HepG2 (cell line): ENCODE results near the gene CDHR5. TPM values are rescaled to one million over a fixed set of nuclear protein-coding genes. Genes with fewer than 3 reads are reported as not detected.

Experiments
- CHD4 ChIP-seq: fragments of 200-600 bp; sonication (generic); IDR thresholded peaks from 2 replicates; pipeline ENCODE4 v1.7.0; 2017; ENCODE audit warnings: mild to moderate bottlenecking, low read length, borderline replicate concordance
- KLF15 ChIP-seq: sonication (generic); formaldehyde crosslinking; IDR thresholded peaks from 2 replicates; pipeline ENCODE4 v1.8.1; 2023; ENCODE audit warnings: borderline replicate concordance, mild to moderate bottlenecking, inconsistent platforms, missing genetic modification reagents, mixed read lengths
- MIER3 ChIP-seq: IDR thresholded peaks from 2 replicates; pipeline ENCODE4 v1.6.1; 2016; ENCODE audit warnings: missing compliant biosample characterization, borderline replicate concordance
- NR0B2 ChIP-seq: sonication (generic); formaldehyde crosslinking; IDR thresholded peaks from 2 replicates; pipeline ENCODE4 v1.4.0; 2020; ENCODE audit warnings: mild to moderate bottlenecking, missing genetic modification reagents
- RXRA ChIP-seq: sonication (generic); formaldehyde crosslinking; IDR thresholded peaks from 2 replicates; pipeline ENCODE4 v1.5.1; 2020; ENCODE audit warnings: missing genetic modification reagents
- SALL1 ChIP-seq: sonication (generic); formaldehyde crosslinking; IDR thresholded peaks from 2 replicates; pipeline ENCODE4 v1.8.0; 2022; ENCODE audit warnings: mild to moderate bottlenecking, missing genetic modification reagents
- TIGD3 ChIP-seq: sonication (generic); formaldehyde crosslinking; IDR thresholded peaks from 2 replicates; pipeline ENCODE4 v1.5.1; 2020; ENCODE audit warnings: mild to moderate bottlenecking, missing genetic modification reagents, borderline replicate concordance
- XBP1 ChIP-seq: sonication (generic); formaldehyde crosslinking; IDR thresholded peaks from 2 replicates; pipeline ENCODE4 v1.5.0; 2020; ENCODE audit warnings: missing genetic modification reagents
- ZBTB42 ChIP-seq: sonication (generic); formaldehyde crosslinking; IDR thresholded peaks from 2 replicates; pipeline ENCODE4 v1.5.0; 2020; ENCODE audit warnings: mild to moderate bottlenecking, missing genetic modification reagents
- ZKSCAN8 ChIP-seq: IDR thresholded peaks from 2 replicates; pipeline ENCODE4 v1.6.1; 2016; ENCODE audit warnings: borderline replicate concordance, missing genetic modification reagents, missing compliant biosample characterization
- ZNF382 ChIP-seq: sonication (generic); formaldehyde crosslinking; IDR thresholded peaks from 2 replicates; pipeline ENCODE4 v1.5.0; 2020; ENCODE audit warnings: missing genetic modification reagents, mild to moderate bottlenecking, borderline replicate concordance
- ZNF430 ChIP-seq: sonication (generic); formaldehyde crosslinking; IDR thresholded peaks from 2 replicates; pipeline ENCODE4 v1.9.0; 2021; ENCODE audit warnings: mild to moderate bottlenecking, missing genetic modification reagents
- ZNF496 ChIP-seq: sonication (generic); formaldehyde crosslinking; IDR thresholded peaks from 2 replicates; pipeline ENCODE4 v1.8.1; 2023; ENCODE audit warnings: mild to moderate bottlenecking, moderate library complexity, missing genetic modification reagents; ENCODE audit not compliant: insufficient replicate concordance
- ZNF563 ChIP-seq: sonication (generic); formaldehyde crosslinking; IDR thresholded peaks from 2 replicates; pipeline ENCODE4 v1.8.0; 2022; ENCODE audit warnings: mild to moderate bottlenecking, moderate library complexity, missing genetic modification reagents
- ZNF609 ChIP-seq: sonication (generic); formaldehyde crosslinking; IDR thresholded peaks from 2 replicates; pipeline ENCODE4 v1.4.0; 2020; ENCODE audit warnings: mild to moderate bottlenecking, missing genetic modification reagents, borderline replicate concordance
- ZNF670 ChIP-seq: sonication (generic); formaldehyde crosslinking; IDR thresholded peaks from 2 replicates; pipeline ENCODE4 v1.8.0; 2022; ENCODE audit warnings: mild to moderate bottlenecking, missing genetic modification reagents, borderline replicate concordance
- ZNF75D ChIP-seq: sonication (generic); formaldehyde crosslinking; IDR thresholded peaks from 2 replicates; pipeline ENCODE4 v1.8.1; 2023; ENCODE audit warnings: missing genetic modification reagents, mild to moderate bottlenecking, borderline replicate concordance
- ZNF883 ChIP-seq: sonication (generic); formaldehyde crosslinking; IDR thresholded peaks from 2 replicates; pipeline ENCODE4 v1.5.1; 2020; ENCODE audit warnings: mild to moderate bottlenecking, missing genetic modification reagents; ENCODE audit errors: not compliant biosample characterization
- polyA plus RNA-seq, 8 experiments: library from polyadenylated mRNA; depleted of rRNA in 3 of 8; stranded (reverse) in 7 of 8; unstranded in 1 of 8; fragments of >200 nt; fragmentation: Illumina TruSeq in 4 of 8; extraction: Trizol in 4 of 8; gene quantifications; 2 replicates each; pipeline versions ENCODE4 v1.2.1 to v1.2.3, GENCODE V29; 2011 to 2016; ENCODE audit warnings: low read depth in 4 of 8, missing spikeins in 1 of 8, mixed read lengths in 1 of 8; ENCODE audit not compliant: insufficient read depth in 1 of 8
- total RNA-seq, 5 experiments: library from RNA; depleted of rRNA; stranded (reverse); fragments of >200 nt; fragmentation: Illumina TruSeq; extraction: Trizol; gene quantifications; 2 replicates each; pipeline ENCODE4 v1.2.3, GENCODE V29; 2016; ENCODE audit warnings: low read depth in 1 of 5
- TF ChIP-seq, protein P1 (sequence below): sonication (generic); formaldehyde crosslinking; IDR thresholded peaks from 2 replicates; pipeline ENCODE4 v1.4.0; 2020; ENCODE audit warnings: missing genetic modification reagents
- TF ChIP-seq, protein P2 (sequence below): sonication (generic); formaldehyde crosslinking; IDR thresholded peaks from 2 replicates; pipeline ENCODE4 v1.5.0; 2020; ENCODE audit warnings: missing genetic modification reagents

The CDHR5 gene
- total and polyA plus RNA-seq, 2 of the 13 experiments (the other 11 are each of a cell fraction or from before 2014, with no cell fraction given), result 0.46 to 0.71 TPM

GRCh38 chr11:587978-588380 is 36.8 kb downstream of the CDHR5 start (continued):
- TF ChIP-seq ZKSCAN8, result peak; percentile 77; the same call in 1 of the 2 replicates
- TF ChIP-seq ZNF382 (CRISPR knock-in tag), result no peak
- TF ChIP-seq CHD4, result no peak
- peak; percentile 83; the same call in 1 of the 2 replicates for TF ChIP-seq MIER3 (CRISPR knock-in tag)
- TF ChIP-seq ZNF609 (CRISPR knock-in tag), result peak; percentile 31; the same call in 1 of the 2 replicates
- no peak for TF ChIP-seq ZBTB42
- no peak for TF ChIP-seq ZNF75D (CRISPR knock-in tag)
- peak; percentile 89 for TF ChIP-seq SALL1
- TF ChIP-seq, protein P1, sequence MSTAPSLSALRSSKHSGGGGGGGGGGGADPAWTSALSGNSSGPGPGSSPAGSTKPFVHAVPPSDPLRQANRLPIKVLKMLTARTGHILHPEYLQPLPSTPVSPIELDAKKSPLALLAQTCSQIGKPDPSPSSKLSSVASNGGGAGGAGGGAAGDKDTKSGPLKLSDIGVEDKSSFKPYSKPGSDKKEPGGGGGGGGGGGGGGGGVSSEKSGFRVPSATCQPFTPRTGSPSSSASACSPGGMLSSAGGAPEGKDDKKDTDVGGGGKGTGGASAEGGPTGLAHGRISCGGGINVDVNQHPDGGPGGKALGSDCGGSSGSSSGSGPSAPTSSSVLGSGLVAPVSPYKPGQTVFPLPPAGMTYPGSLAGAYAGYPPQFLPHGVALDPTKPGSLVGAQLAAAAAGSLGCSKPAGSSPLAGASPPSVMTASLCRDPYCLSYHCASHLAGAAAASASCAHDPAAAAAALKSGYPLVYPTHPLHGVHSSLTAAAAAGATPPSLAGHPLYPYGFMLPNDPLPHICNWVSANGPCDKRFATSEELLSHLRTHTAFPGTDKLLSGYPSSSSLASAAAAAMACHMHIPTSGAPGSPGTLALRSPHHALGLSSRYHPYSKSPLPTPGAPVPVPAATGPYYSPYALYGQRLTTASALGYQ (CRISPR knock-in tag), result no peak
- no peak for TF ChIP-seq XBP1 (CRISPR knock-in tag)
- no peak for TF ChIP-seq ZNF670 (CRISPR knock-in tag)
- peak; percentile 13; the same call in 1 of the 2 replicates for TF ChIP-seq ZNF430 (CRISPR knock-in tag)
- no peak for TF ChIP-seq NR0B2 (CRISPR knock-in tag)
- TF ChIP-seq KLF15 (CRISPR knock-in tag), result no peak
- TF ChIP-seq ZNF883 (CRISPR knock-in tag), result no peak
- no peak for TF ChIP-seq TIGD3 (CRISPR knock-in tag)
- TF ChIP-seq, protein P2, sequence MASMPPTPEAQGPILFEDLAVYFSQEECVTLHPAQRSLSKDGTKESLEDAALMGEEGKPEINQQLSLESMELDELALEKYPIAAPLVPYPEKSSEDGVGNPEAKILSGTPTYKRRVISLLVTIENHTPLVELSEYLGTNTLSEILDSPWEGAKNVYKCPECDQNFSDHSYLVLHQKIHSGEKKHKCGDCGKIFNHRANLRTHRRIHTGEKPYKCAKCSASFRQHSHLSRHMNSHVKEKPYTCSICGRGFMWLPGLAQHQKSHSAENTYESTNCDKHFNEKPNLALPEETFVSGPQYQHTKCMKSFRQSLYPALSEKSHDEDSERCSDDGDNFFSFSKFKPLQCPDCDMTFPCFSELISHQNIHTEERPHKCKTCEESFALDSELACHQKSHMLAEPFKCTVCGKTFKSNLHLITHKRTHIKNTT (CRISPR knock-in tag), result no peak
- TF ChIP-seq RXRA (CRISPR knock-in tag), result peak; percentile 88; the same call in 1 of the 2 replicates
- TF ChIP-seq ZNF563 (CRISPR knock-in tag), result peak; percentile 53; the same call in 1 of the 2 replicates
- no peak for TF ChIP-seq ZNF496 (CRISPR knock-in tag)
